COLO829 (cell line): ENCODE data around the gene PPP1R7.

Source experiments
- DNase-seq: peaks from one replicate; pipeline ENCODE4 v3.0.0; 2012; ENCODE audit warnings: low spot score

PPP1R7 gene

DNA sequence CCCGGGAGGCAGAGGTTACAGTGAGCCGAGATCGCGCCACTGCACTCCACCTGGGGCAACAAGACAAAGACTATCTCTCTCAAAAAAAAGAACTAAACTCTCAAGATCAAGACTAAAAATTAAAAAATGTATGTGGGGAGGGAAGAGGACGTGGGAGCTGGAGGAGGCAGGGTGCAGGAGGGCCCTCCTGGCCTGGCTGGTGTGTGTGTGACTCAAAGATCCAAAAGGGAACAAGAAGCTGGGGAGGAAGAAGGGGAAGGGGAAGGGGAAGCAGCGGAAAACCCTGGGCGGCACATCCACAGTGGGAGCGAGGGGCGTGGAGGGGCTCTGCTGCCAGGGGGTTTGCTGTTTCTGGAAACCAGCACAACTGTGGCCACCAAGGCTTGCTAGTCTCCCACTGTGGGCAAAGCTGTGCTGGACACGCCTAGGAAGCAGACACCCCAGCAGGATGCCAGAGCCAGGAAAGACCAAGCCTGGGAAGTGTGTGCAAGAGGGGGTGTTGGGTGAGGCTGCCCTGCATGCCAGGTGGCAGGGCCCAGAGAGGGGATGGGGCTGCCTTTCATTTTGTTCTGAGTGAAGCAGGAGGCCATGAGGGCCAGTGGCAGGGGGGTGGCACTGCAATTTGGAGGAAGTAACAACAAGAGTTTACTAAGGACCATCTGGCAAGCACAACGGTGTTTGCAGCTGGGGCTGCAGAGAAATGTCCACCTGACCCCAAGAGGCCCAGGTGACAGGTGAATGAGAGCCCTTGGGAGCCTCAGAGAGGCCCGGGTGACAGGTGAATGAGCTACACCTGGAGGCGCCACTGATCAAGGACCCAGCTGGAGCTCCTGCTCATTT lies 82.7 kb downstream of the PPP1R7 start:
- no peak for DNase-seq
